Stimulated activated CD4-positive, alpha-beta T cell treated with anti-CD3 and anti-CD28 coated beads, TNF-alpha, amount 100 ng/mL, for 1 hour (primary cell): ENCODE measurements around the gene ZNF316.
A peak's percentile ranks its signal among the peaks of the same experiment; 100 is the strongest.

ENCODE experiments used
- DNase-seq, 3 donors: peaks; one replicate each; pipeline ENCODE4 v3.0.0-alpha.2; 2020; ENCODE audit warnings: low read depth in 3 of 3, low spot score in 1 of 3

Gene ZNF316

DNA sequence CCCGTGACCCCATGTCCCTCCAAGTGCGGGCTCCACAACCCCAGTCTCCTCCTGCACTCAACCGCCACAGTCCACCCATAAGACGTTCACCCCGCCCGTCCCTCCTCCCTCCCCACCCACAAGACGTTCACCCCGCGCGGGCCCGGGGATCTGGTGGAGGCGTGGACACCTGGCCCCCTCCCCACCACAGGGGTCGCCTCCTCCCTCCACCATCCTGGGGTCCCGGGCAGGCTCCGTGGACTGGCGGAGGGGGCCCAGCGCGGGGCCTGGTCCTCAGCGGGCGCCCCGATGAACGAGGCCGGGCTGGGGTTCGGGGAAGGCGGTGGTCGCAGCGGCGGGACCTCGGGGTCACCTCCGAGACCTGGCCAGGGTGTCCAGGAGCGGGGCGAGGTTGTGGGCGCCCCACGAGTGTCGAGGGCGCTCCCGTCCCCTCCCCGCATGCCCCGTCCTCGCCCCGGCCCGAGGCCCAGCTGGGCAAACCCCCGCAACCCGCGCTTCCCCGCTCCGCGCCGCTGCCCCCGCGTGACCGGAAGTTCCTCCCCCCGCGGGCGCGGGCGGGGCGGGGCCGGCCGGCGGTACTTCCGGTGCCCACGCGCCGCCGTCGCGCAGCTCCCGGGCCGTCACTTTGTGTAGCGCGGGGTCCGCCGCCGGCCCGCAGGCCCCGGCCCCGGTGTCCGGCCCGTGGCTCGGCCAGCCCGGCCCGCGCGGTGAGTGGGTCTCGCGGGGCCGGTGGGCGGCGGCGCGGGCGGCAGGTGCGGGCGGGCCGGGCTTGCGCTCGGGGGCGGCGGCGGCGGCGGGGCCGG lies at the start of gene ZNF316:
Gene ZNF316, plus strand, starts transcription at position 578 of the 803 bp plus-strand sequence. CDS start 5,092 bp downstream, outside the sequence.
- peak in 2 of 3 donors; percentile 30 to 58 for DNase-seq

DNA sequence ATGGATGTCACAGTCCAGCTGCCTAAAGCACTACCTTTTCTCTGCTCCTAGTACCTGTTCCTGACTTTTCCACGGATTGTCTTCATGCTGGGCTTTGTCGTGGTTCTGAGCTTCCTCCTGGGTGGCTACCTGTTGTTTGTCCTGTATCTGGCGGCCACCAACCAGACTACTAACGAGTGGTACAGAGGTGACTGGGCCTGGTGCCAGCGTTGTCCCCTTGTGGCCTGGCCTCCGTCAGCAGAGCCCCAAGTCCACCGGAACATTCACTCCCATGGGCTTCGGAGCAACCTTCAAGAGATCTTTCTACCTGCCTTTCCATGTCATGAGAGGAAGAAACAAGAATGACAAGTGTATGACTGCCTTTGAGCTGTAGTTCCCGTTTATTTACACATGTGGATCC lies 48.6 kb upstream of the ZNF316 start:
- DNase-seq, result no peak

DNA sequence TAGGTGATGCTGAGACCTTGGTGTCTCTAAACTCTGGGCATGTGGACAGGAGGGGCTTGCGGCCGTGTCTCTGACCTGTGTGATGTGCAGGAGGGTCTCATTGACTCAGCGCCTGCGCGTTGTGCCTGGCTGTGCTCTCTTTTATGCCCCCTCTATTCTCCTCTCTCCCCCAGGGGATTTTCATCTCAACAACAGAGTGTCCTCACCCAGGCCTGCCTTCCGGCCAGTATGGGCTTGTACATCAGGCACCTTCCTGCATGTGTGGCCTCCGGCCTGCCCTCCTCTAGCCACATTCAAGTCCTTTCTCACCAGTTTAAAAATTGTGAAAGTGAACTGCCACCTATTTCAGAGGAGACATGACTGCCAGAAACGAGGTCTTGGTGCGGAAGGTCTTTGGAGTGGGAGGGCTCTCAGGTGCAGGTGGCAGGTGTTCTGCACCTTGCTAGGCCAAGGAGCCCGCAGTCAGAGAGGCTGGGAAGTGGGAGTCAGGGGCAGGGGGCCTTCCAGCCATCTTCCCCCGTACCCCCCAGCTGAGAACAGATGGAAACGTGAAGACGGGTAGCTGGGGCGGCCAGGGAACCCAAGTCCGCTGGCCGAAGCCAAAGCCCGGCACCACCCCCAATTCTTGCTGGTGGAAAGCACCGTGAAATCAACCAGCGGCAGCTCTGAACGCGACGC lies 47.8 kb upstream of the ZNF316 start:
- no peak for DNase-seq

- peak; percentile 45 to 76 (median 70) for DNase-seq
Observed at GRCh38 chr7:6589829-6590644, 47.1 kb upstream of the ZNF316 start, which contains the start of gene INTS15. TSS of gene INTS15 (plus strand) at chr7:6590021. CDS start at chr7:6590284, 263 bp downstream.

DNA sequence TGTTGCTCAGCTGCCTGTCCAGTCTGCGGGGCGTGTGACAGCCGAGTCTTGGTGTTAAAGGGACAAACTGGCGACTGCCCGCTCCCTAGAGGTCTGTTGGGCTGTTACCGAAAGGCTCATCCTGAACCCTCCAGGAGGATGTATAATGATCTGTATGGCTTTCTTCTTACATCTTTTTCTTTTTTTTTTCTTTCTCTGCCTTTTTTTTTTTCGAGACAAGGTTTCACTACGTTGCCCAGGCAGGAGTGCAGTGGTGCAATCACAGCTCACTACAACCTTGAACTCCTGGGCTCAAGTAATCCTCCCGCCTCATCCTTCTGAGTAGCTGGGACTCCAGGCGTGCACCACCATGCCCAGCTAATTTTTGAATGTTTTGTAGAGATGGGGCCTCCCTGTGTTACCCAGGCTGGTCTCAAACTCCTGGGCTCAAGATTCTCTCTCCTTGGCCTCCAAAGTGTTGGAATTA lies 46.4 kb upstream of the ZNF316 start:
- DNase-seq, result no peak

- DNase-seq, result no peak
Observed at GRCh38 chr7:6600093-6600492, 37.0 kb upstream of the ZNF316 start.

- DNase-seq, result no peak
Observed at GRCh38 chr7:6604458-6604857, 32.7 kb upstream of the ZNF316 start.

DNA sequence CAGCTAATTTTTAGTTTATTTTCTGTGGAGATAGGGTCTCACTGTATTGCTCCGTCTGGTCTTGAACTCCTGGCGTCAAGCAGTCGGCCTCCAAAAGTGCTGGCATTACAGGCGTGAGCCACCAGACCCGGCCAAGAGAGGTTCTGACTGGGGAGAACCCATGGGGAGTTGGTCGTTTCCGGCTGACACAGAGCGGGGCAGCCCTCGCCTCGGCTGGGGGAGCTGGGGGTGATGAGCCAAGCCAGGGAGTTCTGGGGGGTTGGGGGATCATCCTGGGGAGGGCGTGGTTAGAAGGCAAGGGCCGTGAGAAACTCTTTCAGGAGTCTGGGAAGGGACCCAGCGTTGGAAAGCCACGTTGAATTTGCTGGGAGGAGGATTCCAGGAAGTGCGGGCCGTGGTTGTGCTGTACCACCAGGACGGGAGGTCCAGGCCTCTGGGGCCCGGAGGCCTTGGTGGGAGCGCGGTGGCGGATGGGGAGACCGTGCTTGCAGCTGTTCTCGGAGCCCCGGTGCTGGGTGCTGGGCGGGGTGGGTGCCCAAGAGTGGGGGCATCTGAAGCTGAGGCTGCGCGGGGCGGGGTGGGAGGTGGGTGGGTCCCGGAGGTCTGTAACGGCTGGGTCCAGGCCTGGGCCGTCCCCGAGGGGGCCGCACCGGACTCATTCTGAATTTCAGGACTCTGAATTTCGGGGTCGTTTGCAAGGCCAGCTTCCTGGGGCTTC lies 30.1 kb upstream of the ZNF316 start:
- no peak for DNase-seq

- DNase-seq, result no peak
Observed at GRCh38 chr7:6607651-6608051, 29.5 kb upstream of the ZNF316 start.

- no peak for DNase-seq
Observed at GRCh38 chr7:6608081-6608480, 29.0 kb upstream of the ZNF316 start.

GRCh38 chr7:6608794-6609193 lies 28.3 kb upstream of the ZNF316 start:
- no peak for DNase-seq

DNA sequence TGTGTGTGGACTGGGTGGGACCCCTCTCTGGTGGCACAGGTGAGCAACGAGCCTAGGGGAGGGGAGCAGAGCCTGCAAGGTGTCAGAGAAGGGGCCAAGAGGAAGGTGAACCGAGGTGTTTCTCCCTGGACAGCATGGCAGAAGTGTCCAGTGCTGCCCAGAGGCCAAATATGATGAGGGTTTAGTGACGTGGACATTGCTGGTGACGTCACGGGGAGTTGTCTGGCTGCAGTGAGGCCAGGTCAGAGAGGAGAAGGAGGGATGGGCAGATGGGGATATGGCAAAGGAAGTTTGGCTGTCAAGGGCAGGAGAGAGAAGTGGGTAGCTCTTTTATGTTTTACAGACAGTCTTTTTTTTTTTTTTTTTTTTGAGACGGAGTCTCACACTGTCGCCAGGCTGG lies 24.3 kb upstream of the ZNF316 start:
- DNase-seq, result no peak

DNA sequence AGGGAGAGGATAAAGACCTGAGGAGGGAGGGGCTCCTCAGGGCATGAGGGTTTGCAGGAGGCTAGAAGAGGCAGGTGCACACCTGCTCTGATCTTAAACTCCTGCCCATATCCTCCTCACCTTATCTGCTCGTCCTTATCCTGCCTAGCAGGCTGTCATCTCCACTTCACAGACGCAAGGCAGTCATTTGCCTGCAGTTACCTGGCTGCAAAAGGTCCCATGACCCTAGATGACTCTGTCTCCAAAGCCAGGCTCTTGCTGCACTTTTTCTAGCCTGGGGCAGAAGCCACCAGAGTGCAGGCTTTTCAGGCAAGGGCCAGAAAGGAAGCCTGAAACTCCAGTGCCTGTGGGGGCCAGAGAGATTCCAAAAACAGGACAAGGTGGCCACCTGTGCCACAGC lies 23.4 kb upstream of the ZNF316 start:
- DNase-seq, result no peak

- DNase-seq, result no peak
Observed at GRCh38 chr7:6614953-6615722, 22.0 kb upstream of the ZNF316 start, which contains the start of gene ZNF853. TSS of gene ZNF853 (plus strand) at chr7:6615610. CDS start at chr7:6616175, 565 bp downstream.

GRCh38 chr7:6615723-6616555 lies 21.2 kb upstream of the ZNF316 start:
- DNase-seq, result no peak

GRCh38 chr7:6616854-6617643 lies 20.1 kb upstream of the ZNF316 start:
- no peak for DNase-seq

DNA sequence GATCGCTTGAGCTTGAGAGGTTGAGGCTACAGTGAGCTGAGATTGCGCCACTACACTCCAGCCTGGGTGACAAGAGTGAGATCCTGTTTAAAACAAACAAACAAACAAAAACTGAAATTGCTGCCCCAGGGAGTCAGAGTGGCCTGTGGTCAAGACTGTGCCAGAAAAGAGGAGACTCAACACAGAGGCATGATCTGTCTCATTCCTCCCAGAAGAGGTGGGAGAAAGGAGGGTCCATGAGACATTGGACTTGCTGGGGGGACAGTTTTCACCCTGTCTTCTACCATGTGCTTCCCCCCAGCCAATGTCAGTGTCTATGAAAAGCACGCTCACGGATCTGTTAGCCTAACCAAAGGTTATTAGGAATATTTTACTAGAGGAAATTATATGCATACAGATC lies 18.5 kb upstream of the ZNF316 start:
- DNase-seq, result no peak

DNA sequence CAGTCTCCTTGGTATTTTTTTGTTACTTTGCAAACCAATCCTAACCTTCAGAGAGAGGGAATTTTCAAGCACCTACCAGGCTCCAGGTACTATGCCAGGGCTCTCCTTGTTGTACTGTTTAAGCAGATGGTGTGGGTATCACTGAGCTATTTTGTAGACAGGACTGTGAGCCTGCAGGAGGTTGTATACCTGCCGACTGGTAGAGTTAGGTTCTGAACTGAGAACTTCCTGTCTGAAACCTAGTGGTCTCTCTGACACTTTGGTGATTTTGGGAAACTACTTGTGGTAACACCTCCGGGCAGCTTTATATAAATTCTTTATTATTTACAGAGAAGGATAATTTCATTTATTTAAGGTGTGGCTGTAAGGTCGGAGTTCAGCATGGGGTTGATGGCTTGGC lies 17.2 kb upstream of the ZNF316 start:
- no peak for DNase-seq
